WTC11 (cell line): ENCODE results near the gene MCUB. TPM values are rescaled to one million over a fixed set of nuclear protein-coding genes. Genes with fewer than 3 reads are reported as not detected.

Experiments
- ATAC-seq: fragments of 200-7000 bp; cut with Tn5 transposase; 2 replicates; pipeline ENCODE4 v1.10.0; 2021; ENCODE audit warnings: mild to moderate bottlenecking, moderate library complexity
- CTCF ChIA-PET: fragments of 300-600 bp; sonication (Branson Sonifier 250); formaldehyde crosslinking; loops from one replicate; lab custom pipeline; 2021; ENCODE audit warnings: antibody characterized with exemption; lab: Charles Lee
- POLR2A ChIA-PET: fragments of 350-600 bp; sonication (Branson Sonifier 250); formaldehyde crosslinking; loops from one replicate; lab custom pipeline; 2021; ENCODE audit warnings: antibody characterized with exemption; lab: Charles Lee
- DNase-seq: peaks from one replicate; pipeline ENCODE4 v3.0.0; 2021; ENCODE audit warnings: low spot score
- H3K27ac Mint-ChIP-seq: 2 replicates; pipeline ENCODE4 v1.8.0; 2021; ENCODE audit warnings: mixed read lengths
- H3K27me3 Mint-ChIP-seq: 2 replicates; pipeline ENCODE4 v1.8.0; 2021; ENCODE audit warnings: low read depth, mild to moderate bottlenecking, moderate library complexity, mixed read lengths
- H3K36me3 Mint-ChIP-seq: 2 replicates; pipeline ENCODE4 v1.8.0; 2021; ENCODE audit warnings: mixed read lengths
- H3K4me1 Mint-ChIP-seq: 2 replicates; pipeline ENCODE4 v1.8.0; 2022; ENCODE audit warnings: mixed read lengths
- H3K4me3 Mint-ChIP-seq: 2 replicates; pipeline ENCODE4 v1.8.0; 2021; ENCODE audit warnings: mild to moderate bottlenecking, moderate library complexity, mixed read lengths
- H3K9me3 Mint-ChIP-seq: 2 replicates; pipeline ENCODE4 v1.8.0; 2021; ENCODE audit warnings: mixed read lengths
- MXD4 ChIP-seq: fragments of 250-450 bp; sonication (Bioruptor Pico); IDR thresholded peaks from 2 replicates; pipeline ENCODE4 v1.8.0; 2021; ENCODE audit warnings: mild to moderate bottlenecking, moderate library complexity, borderline replicate concordance
- SMAD4 ChIP-seq: sonication (generic); formaldehyde crosslinking; IDR thresholded peaks from 2 replicates; pipeline ENCODE4 v1.8.0; 2022; ENCODE audit warnings: mild to moderate bottlenecking, missing genetic modification reagents
- TEAD4 ChIP-seq: sonication (generic); formaldehyde crosslinking; IDR thresholded peaks from 2 replicates; pipeline ENCODE4 v1.8.0; 2022; ENCODE audit warnings: mild to moderate bottlenecking, missing genetic modification reagents
- TP53 ChIP-seq: sonication (generic); formaldehyde crosslinking; IDR thresholded peaks from 2 replicates; pipeline ENCODE4 v1.8.1; 2023; ENCODE audit warnings: mild to moderate bottlenecking, missing genetic modification reagents
- ZNF423 ChIP-seq: fragments of 250-450 bp; sonication (Bioruptor Pico); IDR thresholded peaks from 2 replicates; pipeline ENCODE4 v2.1.2; 2022; ENCODE audit warnings: mild to moderate bottlenecking, moderate library complexity
- total RNA-seq: library from RNA; stranded (reverse); gene quantifications from 3 replicates; pipeline ENCODE4 v1.2.3, GENCODE V29; 2021
- TF ChIP-seq, protein P1 (sequence below): sonication (generic); formaldehyde crosslinking; IDR thresholded peaks from 2 replicates; pipeline ENCODE4 v1.8.0; 2023; ENCODE audit warnings: missing genetic modification reagents, mild to moderate bottlenecking, borderline replicate concordance
- TF ChIP-seq, protein P2 (sequence below): sonication (generic); formaldehyde crosslinking; IDR thresholded peaks from 2 replicates; pipeline ENCODE4 v1.8.1; 2023; ENCODE audit warnings: mild to moderate bottlenecking, missing genetic modification reagents
- TF ChIP-seq, protein P3 (sequence below): fragments of 250-450 bp; sonication (Bioruptor Pico); IDR thresholded peaks from 2 replicates; pipeline ENCODE4 v1.9.0; 2021; ENCODE audit warnings: moderate library complexity, mild to moderate bottlenecking, inconsistent platforms, borderline replicate concordance
- TF ChIP-seq, protein P4 (sequence below): fragments of 250-450 bp; sonication (Bioruptor Pico); IDR thresholded peaks from 2 replicates; pipeline ENCODE4 v1.9.0; 2021; ENCODE audit warnings: mild to moderate bottlenecking, borderline replicate concordance
- TF ChIP-seq, protein P5 (sequence below): fragments of 250-450 bp; sonication (Bioruptor Pico); IDR thresholded peaks from 2 replicates; pipeline ENCODE4 v1.9.0; 2021; ENCODE audit warnings: mild to moderate bottlenecking
- TF ChIP-seq, protein P6 (sequence below): sonication (generic); formaldehyde crosslinking; IDR thresholded peaks from 2 replicates; pipeline ENCODE4 v1.8.1; 2022; ENCODE audit warnings: missing genetic modification reagents, borderline replicate concordance

Gene MCUB
- total RNA-seq, 1 experiment from 2014 or later: 26.8 TPM

DNA sequence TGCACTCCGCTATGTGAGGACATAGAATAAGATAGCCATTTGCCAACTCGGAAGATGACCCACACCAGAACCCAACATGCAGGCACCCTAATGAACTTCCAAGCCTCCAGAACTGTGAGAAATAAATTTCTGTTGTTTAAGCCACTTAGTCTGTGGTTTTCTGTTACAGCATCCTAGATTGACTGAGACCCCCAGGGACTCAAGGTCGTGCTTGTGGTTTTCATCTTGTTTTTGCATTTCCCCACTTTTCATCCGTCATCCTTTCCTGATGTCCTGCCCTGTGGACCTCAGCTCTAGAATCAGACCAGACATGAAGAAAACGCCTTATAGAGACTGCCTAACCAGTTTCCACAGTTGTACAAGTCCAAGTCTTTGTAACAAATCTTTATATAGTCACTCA is 54.4 kb downstream of the MCUB start:
- H3K9me3 Mint-ChIP-seq: no peaks in the 10 kb centered on the region; the same call in 1 of the 2 replicates
- TF ChIP-seq, protein P1, sequence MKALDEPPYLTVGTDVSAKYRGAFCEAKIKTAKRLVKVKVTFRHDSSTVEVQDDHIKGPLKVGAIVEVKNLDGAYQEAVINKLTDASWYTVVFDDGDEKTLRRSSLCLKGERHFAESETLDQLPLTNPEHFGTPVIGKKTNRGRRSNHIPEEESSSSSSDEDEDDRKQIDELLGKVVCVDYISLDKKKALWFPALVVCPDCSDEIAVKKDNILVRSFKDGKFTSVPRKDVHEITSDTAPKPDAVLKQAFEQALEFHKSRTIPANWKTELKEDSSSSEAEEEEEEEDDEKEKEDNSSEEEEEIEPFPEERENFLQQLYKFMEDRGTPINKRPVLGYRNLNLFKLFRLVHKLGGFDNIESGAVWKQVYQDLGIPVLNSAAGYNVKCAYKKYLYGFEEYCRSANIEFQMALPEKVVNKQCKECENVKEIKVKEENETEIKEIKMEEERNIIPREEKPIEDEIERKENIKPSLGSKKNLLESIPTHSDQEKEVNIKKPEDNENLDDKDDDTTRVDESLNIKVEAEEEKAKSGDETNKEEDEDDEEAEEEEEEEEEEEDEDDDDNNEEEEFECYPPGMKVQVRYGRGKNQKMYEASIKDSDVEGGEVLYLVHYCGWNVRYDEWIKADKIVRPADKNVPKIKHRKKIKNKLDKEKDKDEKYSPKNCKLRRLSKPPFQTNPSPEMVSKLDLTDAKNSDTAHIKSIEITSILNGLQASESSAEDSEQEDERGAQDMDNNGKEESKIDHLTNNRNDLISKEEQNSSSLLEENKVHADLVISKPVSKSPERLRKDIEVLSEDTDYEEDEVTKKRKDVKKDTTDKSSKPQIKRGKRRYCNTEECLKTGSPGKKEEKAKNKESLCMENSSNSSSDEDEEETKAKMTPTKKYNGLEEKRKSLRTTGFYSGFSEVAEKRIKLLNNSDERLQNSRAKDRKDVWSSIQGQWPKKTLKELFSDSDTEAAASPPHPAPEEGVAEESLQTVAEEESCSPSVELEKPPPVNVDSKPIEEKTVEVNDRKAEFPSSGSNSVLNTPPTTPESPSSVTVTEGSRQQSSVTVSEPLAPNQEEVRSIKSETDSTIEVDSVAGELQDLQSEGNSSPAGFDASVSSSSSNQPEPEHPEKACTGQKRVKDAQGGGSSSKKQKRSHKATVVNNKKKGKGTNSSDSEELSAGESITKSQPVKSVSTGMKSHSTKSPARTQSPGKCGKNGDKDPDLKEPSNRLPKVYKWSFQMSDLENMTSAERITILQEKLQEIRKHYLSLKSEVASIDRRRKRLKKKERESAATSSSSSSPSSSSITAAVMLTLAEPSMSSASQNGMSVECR: no peak
- TF ChIP-seq, all 79 proteins: peak for 0
- DNase-seq: no peak
- ChIA-PET POLR2A (no interaction called here), CTCF (no interaction called here)
- H3K36me3 Mint-ChIP-seq: no peaks in the 10 kb centered on the region
- no peak overlapping the region for H3K4me3 Mint-ChIP-seq
- no peaks in the 10 kb centered on the region for H3K27me3 Mint-ChIP-seq
- H3K4me1 Mint-ChIP-seq: peaks cover 18% of the 10 kb centered on the region
- H3K27ac Mint-ChIP-seq: no peak overlapping the region
- no peak for ATAC-seq

DNA sequence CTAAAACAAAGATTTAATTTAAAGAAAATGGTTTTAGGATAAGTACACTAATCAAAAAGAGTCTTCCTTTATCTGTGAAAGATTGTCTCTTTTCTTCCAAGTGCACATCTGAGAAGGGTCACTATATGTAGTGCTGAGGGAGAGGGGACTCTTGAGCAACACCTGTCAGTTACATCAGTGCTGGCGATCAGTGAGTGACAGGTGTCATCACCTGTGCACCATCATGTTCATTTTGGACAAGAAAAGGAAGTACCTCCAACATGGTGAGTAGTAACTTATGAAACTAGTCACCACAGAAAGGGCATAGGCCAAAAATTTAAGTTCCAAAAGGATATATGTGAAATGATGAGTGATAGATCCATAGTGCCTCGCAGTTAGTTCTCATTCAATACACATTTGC is 55.7 kb downstream of the MCUB start:
- DNase-seq: no peak
- peaks cover 18% of the 10 kb centered on the region for H3K4me1 Mint-ChIP-seq
- no peaks in the 10 kb centered on the region for H3K27me3 Mint-ChIP-seq
- ChIA-PET CTCF (no interaction called here), POLR2A (no interaction called here)
- H3K4me3 Mint-ChIP-seq: no peak overlapping the region
- no peak for ATAC-seq
- no peaks in the 10 kb centered on the region for H3K36me3 Mint-ChIP-seq
- TF ChIP-seq, protein P2, sequence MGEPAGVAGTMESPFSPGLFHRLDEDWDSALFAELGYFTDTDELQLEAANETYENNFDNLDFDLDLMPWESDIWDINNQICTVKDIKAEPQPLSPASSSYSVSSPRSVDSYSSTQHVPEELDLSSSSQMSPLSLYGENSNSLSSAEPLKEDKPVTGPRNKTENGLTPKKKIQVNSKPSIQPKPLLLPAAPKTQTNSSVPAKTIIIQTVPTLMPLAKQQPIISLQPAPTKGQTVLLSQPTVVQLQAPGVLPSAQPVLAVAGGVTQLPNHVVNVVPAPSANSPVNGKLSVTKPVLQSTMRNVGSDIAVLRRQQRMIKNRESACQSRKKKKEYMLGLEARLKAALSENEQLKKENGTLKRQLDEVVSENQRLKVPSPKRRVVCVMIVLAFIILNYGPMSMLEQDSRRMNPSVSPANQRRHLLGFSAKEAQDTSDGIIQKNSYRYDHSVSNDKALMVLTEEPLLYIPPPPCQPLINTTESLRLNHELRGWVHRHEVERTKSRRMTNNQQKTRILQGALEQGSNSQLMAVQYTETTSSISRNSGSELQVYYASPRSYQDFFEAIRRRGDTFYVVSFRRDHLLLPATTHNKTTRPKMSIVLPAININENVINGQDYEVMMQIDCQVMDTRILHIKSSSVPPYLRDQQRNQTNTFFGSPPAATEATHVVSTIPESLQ (CRISPR knock-in tag): no peak
- no peak overlapping the region for H3K27ac Mint-ChIP-seq
- no peaks in the 10 kb centered on the region; the same call in 1 of the 2 replicates for H3K9me3 Mint-ChIP-seq

DNA sequence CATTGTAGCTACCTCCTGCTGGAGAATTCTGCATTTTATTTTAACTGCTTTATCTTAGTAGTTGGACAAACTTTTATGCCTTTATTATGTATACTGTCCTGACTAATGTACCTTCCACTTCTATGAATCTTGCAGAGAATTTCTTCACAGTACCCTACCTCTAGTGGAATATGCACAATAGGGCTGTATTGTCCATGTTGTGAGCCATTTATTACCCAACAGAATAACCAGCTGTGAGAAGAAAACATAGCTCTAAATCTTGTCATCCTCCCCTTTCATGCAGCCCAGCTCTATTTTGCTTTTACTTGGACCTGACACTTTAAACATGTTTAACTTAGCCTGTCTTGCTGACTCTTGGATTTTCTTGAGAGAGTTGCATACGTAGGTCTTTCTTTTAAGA is 56.2 kb downstream of the MCUB start:
- ATAC-seq: no peak
- ChIA-PET POLR2A (no interaction called here), CTCF (no interaction called here)
- no peak for DNase-seq
- no peaks in the 10 kb centered on the region for H3K27me3 Mint-ChIP-seq
- H3K36me3 Mint-ChIP-seq: no peaks in the 10 kb centered on the region
- no peak overlapping the region for H3K4me3 Mint-ChIP-seq
- no peaks in the 10 kb centered on the region; the same call in 1 of the 2 replicates for H3K9me3 Mint-ChIP-seq
- H3K4me1 Mint-ChIP-seq: peaks cover 18% of the 10 kb centered on the region
- peak overlapping the region; percentile 51; the same call in 1 of the 2 replicates for H3K27ac Mint-ChIP-seq
- TF ChIP-seq TEAD4 (CRISPR knock-in tag) (no peak), MXD4 (CRISPR knock-in tag) (no peak), SMAD4 (no peak), TP53 (CRISPR knock-in tag) (no peak), ZNF423 (CRISPR knock-in tag) (no peak)
- TF ChIP-seq, protein P3, sequence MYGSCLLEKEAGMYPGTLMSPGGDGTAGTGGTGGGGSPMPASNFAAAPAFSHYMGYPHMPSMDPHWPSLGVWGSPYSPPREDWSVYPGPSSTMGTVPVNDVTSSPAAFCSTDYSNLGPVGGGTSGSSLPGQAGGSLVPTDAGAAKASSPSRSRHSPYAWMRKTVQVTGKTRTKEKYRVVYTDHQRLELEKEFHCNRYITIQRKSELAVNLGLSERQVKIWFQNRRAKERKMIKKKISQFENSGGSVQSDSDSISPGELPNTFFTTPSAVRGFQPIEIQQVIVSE (CRISPR knock-in tag): no peak
- TF ChIP-seq, protein P4, sequence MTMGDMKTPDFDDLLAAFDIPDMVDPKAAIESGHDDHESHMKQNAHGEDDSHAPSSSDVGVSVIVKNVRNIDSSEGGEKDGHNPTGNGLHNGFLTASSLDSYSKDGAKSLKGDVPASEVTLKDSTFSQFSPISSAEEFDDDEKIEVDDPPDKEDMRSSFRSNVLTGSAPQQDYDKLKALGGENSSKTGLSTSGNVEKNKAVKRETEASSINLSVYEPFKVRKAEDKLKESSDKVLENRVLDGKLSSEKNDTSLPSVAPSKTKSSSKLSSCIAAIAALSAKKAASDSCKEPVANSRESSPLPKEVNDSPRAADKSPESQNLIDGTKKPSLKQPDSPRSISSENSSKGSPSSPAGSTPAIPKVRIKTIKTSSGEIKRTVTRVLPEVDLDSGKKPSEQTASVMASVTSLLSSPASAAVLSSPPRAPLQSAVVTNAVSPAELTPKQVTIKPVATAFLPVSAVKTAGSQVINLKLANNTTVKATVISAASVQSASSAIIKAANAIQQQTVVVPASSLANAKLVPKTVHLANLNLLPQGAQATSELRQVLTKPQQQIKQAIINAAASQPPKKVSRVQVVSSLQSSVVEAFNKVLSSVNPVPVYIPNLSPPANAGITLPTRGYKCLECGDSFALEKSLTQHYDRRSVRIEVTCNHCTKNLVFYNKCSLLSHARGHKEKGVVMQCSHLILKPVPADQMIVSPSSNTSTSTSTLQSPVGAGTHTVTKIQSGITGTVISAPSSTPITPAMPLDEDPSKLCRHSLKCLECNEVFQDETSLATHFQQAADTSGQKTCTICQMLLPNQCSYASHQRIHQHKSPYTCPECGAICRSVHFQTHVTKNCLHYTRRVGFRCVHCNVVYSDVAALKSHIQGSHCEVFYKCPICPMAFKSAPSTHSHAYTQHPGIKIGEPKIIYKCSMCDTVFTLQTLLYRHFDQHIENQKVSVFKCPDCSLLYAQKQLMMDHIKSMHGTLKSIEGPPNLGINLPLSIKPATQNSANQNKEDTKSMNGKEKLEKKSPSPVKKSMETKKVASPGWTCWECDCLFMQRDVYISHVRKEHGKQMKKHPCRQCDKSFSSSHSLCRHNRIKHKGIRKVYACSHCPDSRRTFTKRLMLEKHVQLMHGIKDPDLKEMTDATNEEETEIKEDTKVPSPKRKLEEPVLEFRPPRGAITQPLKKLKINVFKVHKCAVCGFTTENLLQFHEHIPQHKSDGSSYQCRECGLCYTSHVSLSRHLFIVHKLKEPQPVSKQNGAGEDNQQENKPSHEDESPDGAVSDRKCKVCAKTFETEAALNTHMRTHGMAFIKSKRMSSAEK (CRISPR knock-in tag): no peak
- TF ChIP-seq, protein P5, sequence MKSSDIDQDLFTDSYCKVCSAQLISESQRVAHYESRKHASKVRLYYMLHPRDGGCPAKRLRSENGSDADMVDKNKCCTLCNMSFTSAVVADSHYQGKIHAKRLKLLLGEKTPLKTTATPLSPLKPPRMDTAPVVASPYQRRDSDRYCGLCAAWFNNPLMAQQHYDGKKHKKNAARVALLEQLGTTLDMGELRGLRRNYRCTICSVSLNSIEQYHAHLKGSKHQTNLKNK (CRISPR knock-in tag): no peak
- TF ChIP-seq, protein P1: no peak
- TF ChIP-seq, protein P6, sequence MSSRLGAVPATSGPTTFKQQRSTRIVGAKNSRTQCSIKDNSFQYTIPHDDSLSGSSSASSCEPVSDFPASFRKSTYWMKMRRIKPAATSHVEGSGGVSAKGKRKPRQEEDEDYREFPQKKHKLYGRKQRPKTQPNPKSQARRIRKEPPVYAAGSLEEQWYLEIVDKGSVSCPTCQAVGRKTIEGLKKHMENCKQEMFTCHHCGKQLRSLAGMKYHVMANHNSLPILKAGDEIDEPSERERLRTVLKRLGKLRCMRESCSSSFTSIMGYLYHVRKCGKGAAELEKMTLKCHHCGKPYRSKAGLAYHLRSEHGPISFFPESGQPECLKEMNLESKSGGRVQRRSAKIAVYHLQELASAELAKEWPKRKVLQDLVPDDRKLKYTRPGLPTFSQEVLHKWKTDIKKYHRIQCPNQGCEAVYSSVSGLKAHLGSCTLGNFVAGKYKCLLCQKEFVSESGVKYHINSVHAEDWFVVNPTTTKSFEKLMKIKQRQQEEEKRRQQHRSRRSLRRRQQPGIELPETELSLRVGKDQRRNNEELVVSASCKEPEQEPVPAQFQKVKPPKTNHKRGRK (CRISPR knock-in tag): no peak
